K562 (cell line): ENCODE results near the gene PFN3. TPM values are rescaled to one million over a fixed set of nuclear protein-coding genes. Genes with fewer than 3 reads are reported as not detected.
A peak's percentile ranks its signal among the peaks of the same experiment; 100 is the strongest.

Experiments
- CREB3L1 ChIP-seq: fragments of 450-650 bp; IDR thresholded peaks from 2 replicates; pipeline ENCODE4 v1.6.1; 2014; ENCODE audit warnings: low read depth, mild to moderate bottlenecking, moderate library complexity, borderline replicate concordance
- ELF1 ChIP-seq: fragments of 200-800 bp; sonication (Bioruptor generic); IDR thresholded peaks from 2 replicates; pipeline ENCODE4 v1.6.1; 2016; ENCODE audit warnings: missing genetic modification characterization, missing compliant biosample characterization
- ESRRB ChIP-seq: fragments of 250-450 bp; sonication (Bioruptor Pico); IDR thresholded peaks from 2 replicates; pipeline ENCODE4 v1.5.0; 2020; ENCODE audit warnings: mild to moderate bottlenecking, moderate library complexity, borderline replicate concordance
- ETS2 ChIP-seq: IDR thresholded peaks from 2 replicates; pipeline ENCODE4 v1.6.1; 2016; ENCODE audit warnings: borderline replicate concordance, missing genetic modification characterization, mild to moderate bottlenecking, moderate library complexity, missing compliant biosample characterization; ENCODE audit not compliant: poor library complexity, severe bottlenecking
- HDAC8 ChIP-seq: fragments of 450-650 bp; IDR thresholded peaks from 2 replicates; pipeline ENCODE4 v1.6.1; 2016; ENCODE audit warnings: mild to moderate bottlenecking, missing genetic modification characterization, moderate library complexity, missing compliant biosample characterization
- HNRNPH1 ChIP-seq: fragments of 200-400 bp; formaldehyde crosslinking; optimal IDR thresholded peaks from 2 replicates; pipeline ENCODE3; 2017; ENCODE audit warnings: low read depth, mild to moderate bottlenecking, low read length, moderate library complexity
- MNT ChIP-seq, 2 experiments: fragments of 450-650 bp; conservative IDR thresholded peaks; 2 replicates each; pipeline ENCODE4 v1.6.1; 2017; ENCODE audit warnings: mild to moderate bottlenecking in 2 of 2, moderate library complexity in 2 of 2
- PHF20 ChIP-seq: fragments of 450-650 bp; IDR thresholded peaks from 2 replicates; pipeline ENCODE4 v1.6.1; 2018; ENCODE audit not compliant: partially characterized antibody
- RBM25 ChIP-seq: fragments of 200-400 bp; formaldehyde crosslinking; IDR thresholded peaks from 2 replicates; pipeline ENCODE4 v1.6.1; 2018; ENCODE audit warnings: low read length, low read depth, moderate library complexity; ENCODE audit not compliant: severe bottlenecking
- SLC30A9 ChIP-seq: fragments of 250-450 bp; sonication (Bioruptor Pico); IDR thresholded peaks from 2 replicates; pipeline ENCODE4 v1.8.0; 2022; ENCODE audit warnings: mild to moderate bottlenecking, moderate library complexity
- SMAD4 ChIP-seq: fragments of 250-450 bp; sonication (Bioruptor Pico); conservative IDR thresholded peaks from 2 replicates; pipeline ENCODE4 v1.8.0; 2021; ENCODE audit warnings: inconsistent platforms, mild to moderate bottlenecking, moderate library complexity
- THRA ChIP-seq: fragments of 450-650 bp; IDR thresholded peaks from 2 replicates; pipeline ENCODE4 v1.6.1; 2017; ENCODE audit warnings: mild to moderate bottlenecking, moderate library complexity
- TSC22D4 ChIP-seq: fragments of 450-650 bp; IDR thresholded peaks from 2 replicates; pipeline ENCODE4 v1.6.1; 2016; ENCODE audit warnings: missing genetic modification characterization, missing biosample characterization, control low read depth
- ZNF12 ChIP-seq: sonication (generic); formaldehyde crosslinking; IDR thresholded peaks from 2 replicates; pipeline ENCODE4 v1.4.0; 2020; ENCODE audit warnings: mild to moderate bottlenecking, missing genetic modification reagents
- ZNF140 ChIP-seq: fragments of 250-450 bp; sonication (Bioruptor Pico); IDR thresholded peaks from 2 replicates; pipeline ENCODE4 v1.8.0; 2021; ENCODE audit warnings: moderate library complexity, mild to moderate bottlenecking, inconsistent platforms
- ZNF511 ChIP-seq: sonication (generic); formaldehyde crosslinking; IDR thresholded peaks from 2 replicates; pipeline ENCODE4 v1.8.0; 2022; ENCODE audit warnings: mild to moderate bottlenecking, missing genetic modification reagents
- ZSCAN29 ChIP-seq: fragments of 450-650 bp; IDR thresholded peaks from 2 replicates; pipeline ENCODE4 v1.6.1; 2017
- polyA plus RNA-seq, 8 experiments: library from polyadenylated mRNA; depleted of rRNA in 4 of 8; stranded (reverse) in 5 of 8; unstranded in 3 of 8; fragments of >200 nt; fragmentation: Nextera tagmentation in 2 of 8; fragmentation: Illumina TruSeq in 1 of 8; extraction: Ambion mirVana in 2 of 8; extraction: Trizol in 1 of 8; gene quantifications; 2 replicates each; pipeline versions ENCODE4 v1.2.1 to v1.2.3, GENCODE V29; 2011 to 2014; ENCODE audit warnings: inconsistent platforms in 1 of 8, missing spikeins in 1 of 8
- total RNA-seq, 7 experiments: library from RNA; depleted of rRNA in 6 of 7; stranded (reverse); fragments of >200 nt in 6 of 7; fragmentation: Illumina TruSeq in 2 of 7; extraction: Trizol in 2 of 7; gene quantifications; 2 replicates each; pipeline versions ENCODE4 v1.2.1 to v1.2.3, GENCODE V29; 2011 to 2021; ENCODE audit warnings: low replicate concordance in 1 of 7
- TF ChIP-seq, protein P1 (sequence below): sonication (generic); formaldehyde crosslinking; IDR thresholded peaks from 2 replicates; pipeline ENCODE4 v1.9.0; 2022; ENCODE audit warnings: mild to moderate bottlenecking, missing genetic modification reagents
- TF ChIP-seq, protein P2 (sequence below): fragments of 250-450 bp; sonication (Bioruptor Pico); IDR thresholded peaks from 2 replicates; pipeline ENCODE4 v1.4.0; 2020
- TF ChIP-seq, protein P3 (sequence below): fragments of 250-450 bp; sonication (Bioruptor Pico); IDR thresholded peaks from 2 replicates; pipeline ENCODE4 v1.8.0; 2022; ENCODE audit warnings: moderate library complexity, mild to moderate bottlenecking, inconsistent platforms

PFN3 gene
- total and polyA plus RNA-seq, 9 of the 15 experiments (the other 6 are each of a cell fraction or from before 2014, with no cell fraction given): not detected

DNA sequence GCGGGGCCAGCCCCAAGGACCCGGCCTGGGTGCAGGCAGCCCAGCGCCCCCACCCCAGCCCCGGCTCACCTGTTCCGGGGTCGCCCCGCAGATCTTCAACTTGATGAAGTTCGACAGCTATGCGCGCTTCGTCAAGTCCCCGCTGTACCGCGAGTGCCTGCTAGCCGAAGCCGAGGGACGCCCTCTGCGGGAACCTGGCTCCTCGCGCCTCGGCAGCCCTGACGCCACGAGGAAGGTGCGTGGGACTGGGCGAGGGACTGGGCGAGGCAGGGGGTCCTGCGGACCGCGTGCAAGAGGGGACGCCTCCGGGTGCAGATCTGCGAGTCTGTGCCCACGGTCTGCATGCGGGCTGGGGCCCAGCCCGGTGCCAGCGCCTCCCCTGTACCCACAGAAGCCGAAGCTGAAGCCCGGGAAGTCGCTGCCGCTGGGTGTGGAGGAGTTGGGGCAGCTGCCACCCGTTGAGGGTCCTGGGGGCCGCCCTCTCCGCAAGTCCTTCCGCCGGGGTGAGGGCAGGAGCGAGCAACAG, 33.1 kb downstream of the PFN3 start (continued):
- TF ChIP-seq CREB3L1: peak; percentile 72; the same call in 1 of the 2 replicates
- TF ChIP-seq HDAC8 (tag): peak; percentile 79
- peak; percentile 16 for TF ChIP-seq PHF20
- TF ChIP-seq ZNF12 (CRISPR knock-in tag): peak; percentile 69; the same call in 1 of the 2 replicates
- TF ChIP-seq TSC22D4 (tag): no peak
- TF ChIP-seq HNRNPH1: no peak
- TF ChIP-seq, protein P1, sequence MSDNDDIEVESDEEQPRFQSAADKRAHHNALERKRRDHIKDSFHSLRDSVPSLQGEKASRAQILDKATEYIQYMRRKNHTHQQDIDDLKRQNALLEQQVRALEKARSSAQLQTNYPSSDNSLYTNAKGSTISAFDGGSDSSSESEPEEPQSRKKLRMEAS (CRISPR knock-in tag): peak; percentile 94
- TF ChIP-seq ZNF140 (CRISPR knock-in tag): no peak
- TF ChIP-seq ZSCAN29: no peak
- no peak for TF ChIP-seq ESRRB (CRISPR knock-in tag)
- peak; percentile 49; the same call in 1 of the 2 replicates for TF ChIP-seq ELF1 (tag)
- no peak for TF ChIP-seq ETS2 (tag)
- peak; percentile 93 for TF ChIP-seq ZNF511 (CRISPR knock-in tag)
- no peak for TF ChIP-seq THRA
- TF ChIP-seq SLC30A9: no peak
- TF ChIP-seq, protein P2, sequence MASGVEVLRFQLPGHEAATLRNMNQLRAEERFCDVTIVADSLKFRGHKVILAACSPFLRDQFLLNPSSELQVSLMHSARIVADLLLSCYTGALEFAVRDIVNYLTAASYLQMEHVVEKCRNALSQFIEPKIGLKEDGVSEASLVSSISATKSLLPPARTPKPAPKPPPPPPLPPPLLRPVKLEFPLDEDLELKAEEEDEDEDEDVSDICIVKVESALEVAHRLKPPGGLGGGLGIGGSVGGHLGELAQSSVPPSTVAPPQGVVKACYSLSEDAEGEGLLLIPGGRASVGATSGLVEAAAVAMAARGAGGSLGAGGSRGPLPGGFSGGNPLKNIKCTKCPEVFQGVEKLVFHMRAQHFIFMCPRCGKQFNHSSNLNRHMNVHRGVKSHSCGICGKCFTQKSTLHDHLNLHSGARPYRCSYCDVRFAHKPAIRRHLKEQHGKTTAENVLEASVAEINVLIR (CRISPR knock-in tag): no peak
- peak; percentile 52; the same call in 1 of the 2 replicates for TF ChIP-seq SMAD4 (CRISPR knock-in tag)
- TF ChIP-seq MNT (conservative IDR thresholded peaks at IDR 0.05): peak; percentile 9 to 66; a peak in 3 of 4 replicates
- TF ChIP-seq, protein P3, sequence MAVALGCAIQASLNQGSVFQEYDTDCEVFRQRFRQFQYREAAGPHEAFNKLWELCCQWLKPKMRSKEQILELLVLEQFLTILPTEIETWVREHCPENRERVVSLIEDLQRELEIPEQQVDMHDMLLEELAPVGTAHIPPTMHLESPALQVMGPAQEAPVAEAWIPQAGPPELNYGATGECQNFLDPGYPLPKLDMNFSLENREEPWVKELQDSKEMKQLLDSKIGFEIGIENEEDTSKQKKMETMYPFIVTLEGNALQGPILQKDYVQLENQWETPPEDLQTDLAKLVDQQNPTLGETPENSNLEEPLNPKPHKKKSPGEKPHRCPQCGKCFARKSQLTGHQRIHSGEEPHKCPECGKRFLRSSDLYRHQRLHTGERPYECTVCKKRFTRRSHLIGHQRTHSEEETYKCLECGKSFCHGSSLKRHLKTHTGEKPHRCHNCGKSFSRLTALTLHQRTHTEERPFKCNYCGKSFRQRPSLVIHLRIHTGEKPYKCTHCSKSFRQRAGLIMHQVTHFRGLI (CRISPR knock-in tag): peak; percentile 67; the same call in 1 of the 2 replicates
- no peak for TF ChIP-seq RBM25
